Fibroblast of skin of back (primary cell): ENCODE measurements around the gene MEIS1.
"Not testable (repeated sequence)": the region's sequence is repeated elsewhere in the genome, so short reads cannot be mapped to it uniquely, and the experiment has no call there.

Experiments
- DNase-seq: peaks from one replicate; pipeline ENCODE4 v3.0.0-alpha.2; 2013

MEIS1 gene

DNA sequence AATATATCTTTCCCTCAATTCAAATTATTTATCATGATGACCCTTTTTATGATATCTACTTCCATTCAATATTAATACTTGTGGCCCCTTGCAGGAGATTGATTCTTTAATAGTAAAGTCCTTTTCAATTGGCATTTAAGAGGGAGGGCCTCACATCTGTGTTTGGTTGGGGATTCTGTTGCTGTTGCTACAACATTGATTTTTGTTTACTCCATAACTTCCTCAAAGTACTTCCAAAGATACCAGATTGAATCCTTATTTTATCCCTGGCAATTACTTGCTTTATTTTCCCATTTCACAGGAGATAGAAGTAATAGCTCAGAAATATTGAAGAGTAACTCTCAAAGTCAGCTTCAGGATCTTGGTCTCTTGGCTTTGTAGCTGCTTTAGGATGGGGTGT, 32.8 kb downstream of the MEIS1 start:
- DNase-seq: no peak

DNA sequence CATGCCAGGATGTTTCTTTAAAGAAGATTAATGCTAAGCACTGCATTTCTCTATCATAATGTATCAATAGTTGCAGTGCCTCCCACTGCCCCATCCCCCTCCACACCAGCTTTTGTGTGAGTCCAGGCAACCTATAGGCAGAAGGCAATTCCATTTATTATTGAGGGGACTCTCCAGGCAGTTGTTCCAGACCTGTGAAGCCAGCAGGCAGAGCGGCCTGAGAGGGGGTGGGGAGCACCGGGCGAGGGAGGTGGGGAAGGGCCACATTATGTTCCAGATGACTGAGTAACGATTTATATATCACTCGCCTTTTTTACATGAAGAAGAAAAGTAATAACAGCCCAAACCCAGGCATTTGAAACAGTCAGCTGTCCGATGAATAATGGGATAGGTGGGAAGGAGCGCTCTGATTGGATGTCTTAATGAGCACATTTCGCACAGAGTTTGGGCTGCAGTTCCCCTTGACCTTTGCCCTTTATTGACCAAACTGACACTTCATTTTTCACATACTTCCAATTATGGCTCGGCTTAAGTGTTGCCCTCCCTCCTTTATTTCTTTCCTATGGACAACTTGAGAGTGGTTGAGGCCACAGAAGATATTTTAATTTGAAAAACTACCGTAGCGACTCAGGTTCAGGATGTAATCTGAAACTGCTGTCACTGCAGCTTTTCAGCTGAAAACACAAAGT, 34.4 kb downstream of the MEIS1 start:
- DNase-seq: no peak

DNA sequence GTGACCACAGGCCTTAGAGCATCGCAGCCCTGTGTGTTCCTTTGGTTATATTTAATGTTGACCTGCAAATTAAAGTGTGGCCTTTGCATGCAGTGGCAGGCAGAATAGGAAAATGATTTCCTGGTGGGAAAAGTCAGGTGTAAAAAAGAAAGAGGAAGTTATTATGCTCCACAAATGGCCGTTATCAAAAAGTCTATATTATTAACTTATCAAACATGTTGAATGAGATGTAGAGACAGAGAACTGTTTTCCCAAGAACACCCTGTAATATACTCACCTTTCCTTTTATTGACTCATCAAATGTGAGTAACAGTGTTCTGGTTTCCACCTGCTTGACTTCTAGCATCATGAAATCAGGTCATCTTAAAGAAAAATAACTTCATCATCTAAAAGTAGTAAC, 35.3 kb downstream of the MEIS1 start:
- DNase-seq: no peak

DNA sequence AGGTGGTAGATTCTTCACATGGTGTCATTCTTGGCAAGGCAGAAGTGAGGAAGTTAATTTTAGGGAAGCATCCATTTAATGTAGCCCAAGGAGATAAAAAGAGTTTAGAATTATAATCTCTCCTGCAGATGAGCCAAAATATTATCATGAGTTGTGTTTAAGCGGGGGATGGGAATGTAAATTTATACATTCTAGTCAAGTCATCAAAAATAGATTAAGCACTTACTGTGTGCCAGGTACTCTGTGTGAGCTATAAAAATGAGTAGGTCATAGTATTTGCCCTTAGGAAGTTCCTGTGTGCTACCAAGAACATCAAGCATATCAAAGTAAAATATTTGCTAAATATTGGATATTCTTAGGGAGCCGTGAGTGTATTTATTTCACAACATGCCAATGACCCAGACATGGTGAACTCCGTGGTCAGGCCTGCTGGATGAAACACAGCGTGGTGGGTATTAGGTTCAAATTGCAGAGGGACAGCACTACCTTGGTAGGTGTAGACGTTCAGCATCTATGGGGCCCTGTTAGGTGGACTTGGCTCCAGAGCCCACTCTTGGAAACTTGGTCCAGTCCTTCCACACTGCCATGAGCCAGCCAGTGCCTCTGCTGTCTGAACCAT, 37.4 kb downstream of the MEIS1 start:
- DNase-seq: no peak

DNA sequence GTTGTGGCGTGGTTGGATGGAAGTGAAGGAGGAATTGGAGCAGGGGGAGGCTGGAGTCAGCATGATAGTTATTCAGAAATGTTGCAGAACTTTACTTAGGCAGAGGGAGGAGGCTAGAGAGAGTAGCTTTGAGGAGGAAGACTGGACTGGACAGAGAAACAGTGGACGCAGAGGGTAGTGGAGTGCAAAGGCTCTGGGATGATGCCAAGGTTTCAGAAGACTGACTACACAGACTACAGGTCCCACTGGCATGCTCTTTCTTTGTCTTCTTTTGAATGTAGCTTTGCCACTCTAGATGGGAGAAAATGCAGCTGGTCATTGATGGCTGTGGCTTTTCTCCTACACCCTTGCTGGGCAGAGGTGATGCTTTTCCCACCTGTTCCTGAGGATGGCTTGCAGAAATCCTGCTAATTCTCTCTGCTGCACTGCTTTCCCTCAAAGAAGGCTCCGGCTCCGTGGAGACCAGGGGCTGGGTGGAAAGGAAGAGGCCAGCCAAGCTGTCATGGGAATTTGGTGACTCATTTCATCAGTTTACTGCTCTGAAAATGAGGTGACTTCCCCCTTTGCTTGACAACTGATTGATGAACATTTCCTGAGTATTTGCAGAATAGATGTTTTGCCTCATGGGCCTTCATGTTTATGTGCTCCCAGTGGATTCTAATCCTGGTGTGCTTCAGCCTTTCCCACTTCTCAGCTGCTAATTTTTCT, 42.4 kb downstream of the MEIS1 start:
- no peak for DNase-seq

DNA sequence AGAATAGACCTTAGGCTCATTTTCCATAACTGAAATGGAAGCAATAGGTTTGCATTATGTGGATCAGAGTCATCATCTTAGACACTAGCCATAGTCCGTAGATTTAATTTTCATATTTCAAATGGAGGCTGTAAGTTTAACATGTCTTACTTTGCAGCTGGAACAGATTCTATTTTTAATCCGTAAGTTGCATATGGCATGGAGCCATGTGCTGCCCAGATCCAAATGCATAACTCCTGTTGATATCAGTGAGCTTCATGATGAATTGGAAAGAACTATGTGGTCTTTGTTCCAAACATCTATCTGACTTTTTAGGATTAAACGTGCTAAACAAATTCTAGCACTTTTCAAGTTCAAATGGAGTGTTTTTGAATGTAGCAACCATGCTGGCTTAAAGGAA, 43.4 kb downstream of the MEIS1 start:
- DNase-seq: no peak

DNA sequence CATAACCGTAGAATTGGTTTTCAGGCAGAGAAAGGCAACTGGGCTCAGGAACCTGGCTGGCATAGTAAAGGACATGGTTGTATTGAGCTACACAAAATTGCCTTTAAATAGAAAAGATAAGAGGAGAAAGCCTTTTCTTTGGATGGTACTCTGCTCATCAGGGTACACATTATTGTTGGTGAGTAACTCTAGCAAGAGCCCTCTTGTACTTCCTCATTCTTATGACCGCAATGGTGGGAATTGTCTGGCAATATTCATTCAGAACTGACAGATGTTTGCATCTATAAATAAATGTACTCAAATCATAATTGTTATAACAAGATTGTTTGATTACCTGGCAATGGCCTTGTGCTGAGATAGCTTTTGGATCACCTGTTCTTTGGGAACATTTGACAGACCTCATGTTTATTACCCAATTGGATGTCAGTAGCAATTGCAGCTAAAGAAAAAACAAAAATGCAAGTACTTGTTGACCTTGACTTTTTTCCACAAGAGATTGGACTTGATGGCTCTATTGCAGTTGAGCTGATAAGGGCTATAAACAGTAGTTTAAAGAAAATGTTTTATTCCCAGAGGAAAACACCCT, 43.9 kb downstream of the MEIS1 start:
- no peak for DNase-seq

DNA sequence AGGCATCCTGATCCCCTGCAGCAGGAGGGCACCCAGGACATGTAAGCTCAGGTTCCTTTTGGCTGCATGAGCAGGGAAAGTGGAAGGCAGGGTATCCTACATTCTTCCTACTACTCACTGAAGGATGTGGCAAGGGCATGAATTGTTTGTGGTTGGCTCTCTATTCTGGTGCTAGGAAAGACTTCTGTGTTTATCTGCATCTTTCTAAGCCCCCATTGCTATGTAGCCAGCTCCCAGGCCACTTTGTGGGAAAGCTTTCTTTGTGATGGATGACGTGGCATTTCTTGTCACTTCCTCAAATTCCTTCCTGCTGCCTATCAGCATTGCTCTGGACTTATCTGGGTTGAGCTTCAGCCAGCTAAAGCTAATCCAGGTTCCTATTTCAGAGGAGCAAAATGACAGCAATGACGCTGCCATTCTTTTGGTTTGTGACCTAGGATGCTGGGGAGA, 46.2 kb downstream of the MEIS1 start:
- peak; percentile 69 for DNase-seq

DNA sequence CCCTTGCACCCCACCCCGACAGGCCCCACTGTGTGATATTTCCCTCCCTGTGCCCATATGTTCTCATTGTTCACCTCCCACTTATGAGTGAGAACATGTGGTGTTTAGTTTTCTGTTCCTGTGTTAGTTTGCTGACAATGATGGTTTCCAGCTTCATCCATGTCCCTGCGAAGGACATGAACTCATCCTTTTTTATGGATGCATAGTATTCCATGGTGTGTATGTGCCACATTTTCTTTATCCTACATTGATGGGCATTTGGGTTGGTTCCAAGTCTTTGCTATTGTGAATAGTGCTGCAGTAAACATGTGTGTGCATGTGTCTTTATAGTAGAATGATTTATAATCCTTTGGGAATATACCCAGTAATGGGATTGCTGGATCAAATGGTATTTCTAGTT, 50.3 kb downstream of the MEIS1 start:
- not testable (repeated sequence) for DNase-seq

DNA sequence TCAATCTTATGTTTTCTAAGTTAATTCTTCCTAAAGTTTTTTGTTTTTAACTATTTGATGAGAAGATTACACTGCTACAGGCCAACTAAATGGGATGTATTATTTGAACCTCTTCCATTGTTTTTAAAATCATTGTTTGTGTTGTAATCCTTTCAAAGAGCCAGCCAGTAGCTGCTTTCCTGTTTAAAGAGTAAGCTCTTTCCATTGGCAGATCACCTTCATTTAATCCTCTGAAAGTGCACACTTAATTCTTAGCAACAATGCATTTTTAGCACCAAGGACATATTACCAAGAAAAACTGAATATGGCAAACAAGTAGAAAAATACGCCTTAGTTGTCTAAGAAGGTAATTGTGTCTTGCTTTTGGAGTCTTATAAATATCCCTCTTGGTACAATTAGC, 54.0 kb downstream of the MEIS1 start:
- no peak for DNase-seq

DNA sequence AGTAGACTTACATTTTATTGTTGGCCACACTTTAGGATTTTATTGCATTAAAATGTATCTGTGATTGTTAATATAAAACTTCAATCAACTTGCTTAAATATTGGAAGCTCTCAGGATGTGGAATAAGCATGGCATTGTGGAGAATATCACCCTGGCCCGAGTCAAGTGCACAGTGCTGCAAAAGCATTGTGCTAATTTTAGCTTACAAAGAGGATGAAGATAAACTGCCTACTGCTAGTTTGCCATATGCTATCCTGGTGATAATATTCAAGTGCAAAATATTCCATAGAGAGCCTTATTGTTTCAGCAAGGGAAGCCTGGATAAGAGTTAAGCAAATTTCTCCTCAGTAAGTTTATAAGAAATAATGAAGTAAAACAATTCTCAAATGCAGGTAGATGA, 54.5 kb downstream of the MEIS1 start:
- DNase-seq: no peak

DNA sequence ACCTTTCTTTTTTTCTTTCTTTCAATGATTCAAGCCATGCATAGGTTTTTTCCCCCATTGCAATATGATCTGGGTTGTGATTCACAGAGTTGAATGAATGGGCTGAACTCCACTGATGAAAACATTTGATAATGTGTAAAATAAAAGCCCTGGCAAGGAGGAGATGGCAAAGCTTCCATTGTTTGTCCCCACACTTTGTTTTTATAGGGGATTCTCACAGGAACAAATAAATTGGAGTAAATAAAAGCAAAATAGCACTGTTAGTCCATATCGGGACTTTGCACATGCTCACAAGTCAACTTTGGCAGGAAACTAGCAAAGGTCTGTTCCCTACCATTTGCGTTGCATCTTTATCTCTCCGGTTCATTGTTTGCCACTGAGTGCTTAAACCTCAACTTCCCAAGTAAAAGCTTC, 55.7 kb downstream of the MEIS1 start:
- DNase-seq: no peak

DNA sequence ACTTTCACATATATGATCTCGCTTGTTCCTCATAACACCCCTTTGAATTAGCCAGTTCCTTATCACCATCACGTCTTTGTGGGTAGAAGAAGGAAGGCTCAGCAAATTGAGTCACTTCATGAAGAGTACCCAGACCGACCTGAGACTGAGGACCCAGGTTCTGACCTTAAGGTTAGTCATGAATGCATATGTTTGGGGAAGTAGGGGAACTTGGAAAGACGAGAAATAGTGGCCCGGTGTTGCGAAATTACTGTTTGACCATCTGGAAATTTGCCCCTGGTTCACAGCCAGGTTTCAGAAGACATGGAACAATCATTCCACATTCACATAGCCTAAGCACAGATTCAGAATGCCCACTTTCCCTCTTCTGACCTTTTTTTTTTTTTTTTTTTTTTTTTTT, 59.8 kb downstream of the MEIS1 start:
- DNase-seq: no peak

DNA sequence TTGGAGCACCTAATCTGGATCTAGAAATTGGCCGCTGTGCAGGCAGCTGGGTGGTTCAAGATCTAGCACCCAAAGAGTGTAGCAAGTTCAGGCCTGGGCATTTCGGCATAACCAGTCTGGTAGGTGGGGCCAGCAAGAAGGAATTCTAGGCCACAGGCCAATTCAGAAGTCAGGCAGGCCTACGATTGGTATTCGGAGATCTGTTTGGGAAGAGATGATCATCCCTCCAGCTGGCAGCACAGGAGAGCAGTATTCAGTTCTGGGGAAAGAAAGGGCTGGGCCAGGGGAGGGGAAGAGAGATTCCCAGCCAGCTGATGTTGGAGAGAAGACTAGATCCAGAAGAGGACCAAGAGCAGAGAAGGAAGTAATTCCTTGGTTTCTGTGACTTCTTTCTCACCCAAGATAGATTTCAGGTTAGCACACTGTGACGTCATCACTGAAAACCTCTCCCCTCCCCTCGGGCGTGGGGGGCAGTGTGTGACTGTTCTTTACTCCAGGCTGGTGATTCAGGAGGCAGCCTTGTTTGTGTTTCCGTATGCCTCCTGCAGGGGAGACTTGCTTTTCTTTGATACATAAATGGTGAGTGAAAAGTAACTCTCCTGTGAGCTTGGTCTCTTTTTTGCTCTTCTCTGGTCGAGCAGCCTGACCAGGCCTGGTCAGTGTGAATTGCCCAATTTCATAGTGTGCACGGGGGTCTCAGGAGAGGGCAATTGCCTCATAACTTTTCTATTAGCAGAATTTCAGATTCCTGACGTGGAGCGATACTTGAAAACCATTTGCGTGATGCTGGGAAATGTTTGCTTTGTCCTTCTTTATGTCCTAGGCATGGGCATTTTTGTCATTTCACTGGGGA, 61.1 kb downstream of the MEIS1 start:
- peak; percentile 89 for DNase-seq

DNA sequence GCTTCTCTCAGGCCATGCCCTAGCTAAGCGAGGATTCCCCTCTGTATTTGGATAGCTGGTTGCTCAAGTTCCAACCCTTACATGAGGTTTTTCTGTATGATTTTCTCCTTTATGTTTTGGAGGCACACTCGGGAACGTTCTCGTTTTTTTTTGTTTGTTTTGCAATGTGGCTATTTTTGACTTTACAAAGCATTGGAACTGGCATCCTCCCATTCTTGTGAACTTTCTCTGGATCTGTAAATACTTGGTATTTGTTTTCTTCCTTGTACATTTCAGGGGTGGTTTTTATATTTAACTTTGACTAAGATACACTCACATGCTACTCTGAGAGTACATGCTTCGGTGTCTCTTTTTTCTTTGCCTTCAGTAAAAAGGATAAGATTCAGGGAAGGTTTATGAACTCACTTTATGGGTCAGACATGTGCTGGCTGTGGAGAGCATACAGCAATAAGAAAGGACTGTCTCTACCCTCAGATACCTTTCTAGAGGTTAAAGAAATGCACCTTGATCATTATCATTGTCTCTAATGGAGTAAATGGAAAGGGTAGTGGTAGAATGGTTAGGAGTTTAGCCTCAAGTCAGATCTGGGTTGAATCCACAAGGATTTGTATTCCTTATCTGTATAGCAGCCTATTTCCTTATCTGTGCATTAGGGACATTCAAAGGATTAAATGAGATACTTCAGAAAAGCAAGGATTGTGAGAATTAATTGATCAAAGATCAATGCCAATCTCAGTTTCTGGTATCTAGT, 61.9 kb downstream of the MEIS1 start:
- no peak for DNase-seq

DNA sequence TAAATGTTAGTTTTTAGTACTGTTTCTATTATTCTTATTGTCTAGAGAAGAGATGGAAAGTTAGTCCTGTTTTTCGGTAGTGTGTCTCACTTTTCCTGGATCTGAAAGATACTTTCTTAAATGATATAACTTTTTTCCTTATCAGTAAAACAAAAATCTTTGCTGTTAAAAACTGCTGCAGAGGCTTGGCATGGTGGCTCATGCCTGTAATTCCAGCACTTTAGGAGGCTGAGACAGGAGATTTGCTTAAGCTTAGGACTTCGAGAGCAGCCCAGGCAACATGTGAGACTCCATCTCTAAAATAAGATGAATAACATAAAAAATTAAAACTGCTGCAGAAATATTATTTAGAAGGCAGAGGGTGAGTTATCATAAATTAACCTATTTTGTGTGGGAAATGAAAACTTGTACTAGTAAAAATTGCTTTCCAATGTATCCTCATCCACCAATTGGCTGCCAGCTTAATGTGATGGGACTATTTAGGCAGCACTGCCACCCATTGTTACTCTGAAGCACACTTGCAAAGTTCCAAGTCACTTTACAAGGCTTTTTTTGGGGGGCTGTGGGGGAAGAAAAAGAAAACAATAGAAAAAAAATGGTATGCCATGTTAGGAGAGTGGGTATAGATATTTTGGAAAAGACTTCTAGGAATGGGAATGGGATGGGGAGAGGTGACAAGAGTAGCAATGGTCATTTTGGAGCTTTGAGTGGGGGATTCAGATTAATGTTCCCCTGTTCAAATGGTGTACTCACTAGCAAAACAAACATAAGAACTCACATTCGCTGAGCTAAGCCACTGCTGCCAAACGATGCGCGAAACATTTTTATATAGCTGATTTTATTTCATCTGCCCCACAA, 62.7 kb downstream of the MEIS1 start:
- DNase-seq: no peak

DNA sequence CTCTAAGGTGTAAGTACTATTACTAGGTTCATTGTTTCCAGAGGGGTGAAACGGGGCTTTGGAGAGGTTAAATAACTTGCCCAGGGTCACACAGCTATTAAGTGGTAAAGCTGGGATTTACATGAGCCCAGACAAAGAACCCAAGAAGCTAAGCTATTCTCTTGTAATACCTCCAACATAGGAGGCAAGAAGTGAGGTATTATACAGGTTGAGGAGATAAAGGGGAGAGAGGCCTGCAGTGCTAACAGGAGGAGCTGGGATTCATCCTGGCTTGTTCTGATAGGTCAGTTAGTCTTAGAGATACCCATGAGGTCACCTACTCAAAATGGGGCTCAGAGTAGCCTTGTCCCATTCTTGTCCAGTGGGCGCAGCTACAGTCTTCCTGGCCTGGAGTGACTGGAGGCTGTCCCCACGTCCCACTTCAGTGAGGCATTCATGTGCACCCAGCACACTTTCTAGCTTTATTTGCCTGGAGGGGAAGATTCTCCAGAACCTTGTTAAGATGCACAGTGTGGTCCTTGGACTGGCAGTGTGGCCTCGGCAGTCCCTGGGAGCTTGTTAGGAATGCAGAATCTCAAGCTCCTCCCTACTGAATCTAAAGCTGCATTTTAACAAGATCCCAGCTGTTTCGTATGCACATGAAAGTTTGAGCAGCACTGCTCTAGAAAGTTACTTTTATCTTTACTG, 63.5 kb downstream of the MEIS1 start:
- no peak for DNase-seq

DNA sequence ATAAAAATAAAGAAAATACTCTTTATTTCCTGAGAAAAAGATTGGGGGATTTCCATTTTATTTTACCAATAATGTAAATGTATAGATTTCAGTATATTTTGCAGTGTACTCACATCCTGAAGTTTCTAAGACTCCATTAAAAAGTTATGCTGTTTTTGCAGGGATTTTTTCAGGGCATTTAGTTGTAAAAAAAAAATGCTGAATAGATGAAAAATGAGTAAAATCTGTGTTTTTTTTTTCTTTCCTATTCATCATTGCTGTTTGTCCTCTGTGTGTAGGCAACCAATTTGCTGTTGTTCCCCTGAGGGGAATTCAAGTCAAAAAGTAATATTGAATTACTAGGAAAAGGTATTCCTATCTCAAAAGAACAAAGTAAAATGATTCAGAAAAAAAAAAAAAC, 66.3 kb downstream of the MEIS1 start:
- DNase-seq: no peak

DNA sequence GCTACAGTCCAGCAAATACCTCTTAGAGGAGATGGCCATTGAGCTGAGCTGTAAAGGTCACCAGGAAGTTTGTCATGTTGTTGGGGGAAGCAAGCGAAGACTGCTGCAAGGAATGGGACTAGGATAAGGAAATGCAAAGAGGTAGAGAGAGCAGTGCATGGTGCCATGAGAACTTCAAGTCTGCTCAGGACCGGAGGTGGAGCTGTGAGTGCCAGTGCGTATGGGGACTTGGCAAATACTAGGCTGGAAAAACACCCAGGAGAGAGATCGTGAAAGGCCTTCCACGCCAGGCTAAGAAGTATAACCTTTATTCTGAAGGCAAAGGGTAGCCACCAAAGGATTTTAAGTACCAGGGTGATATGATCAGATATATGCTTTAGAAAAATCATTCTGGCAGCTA, 71.3 kb downstream of the MEIS1 start:
- DNase-seq: no peak

DNA sequence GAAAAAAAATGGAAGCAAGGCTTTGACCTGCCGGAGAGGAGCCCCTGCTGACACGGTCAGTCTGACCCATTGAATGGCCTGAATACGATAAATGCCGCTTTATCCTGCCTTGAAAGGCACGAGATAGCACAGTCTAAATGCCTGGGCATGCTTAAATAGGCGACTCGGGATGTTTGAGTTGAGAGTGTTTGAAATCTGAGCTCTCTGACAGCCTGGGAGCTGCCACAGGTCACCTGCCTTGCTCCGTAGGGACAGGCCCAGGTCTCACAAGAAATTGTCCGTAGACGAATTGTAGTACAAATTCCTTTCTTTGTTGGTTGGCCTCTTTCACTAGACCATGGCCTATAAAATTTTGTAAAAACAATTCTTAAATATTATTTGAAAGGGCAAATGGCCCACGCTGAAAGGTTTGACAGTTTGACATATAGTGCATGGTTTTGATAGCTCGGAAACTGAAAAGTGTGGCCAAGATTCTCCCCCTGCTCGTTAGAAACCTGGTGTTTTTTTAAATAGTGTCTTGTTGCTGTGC, 72.8 kb downstream of the MEIS1 start:
- no peak for DNase-seq
